Posterior vena cava (tissue), 2 donors: ENCODE data around the gene MLPH. TPM values are rescaled to one million over a fixed set of nuclear protein-coding genes. Genes with fewer than 3 reads are reported as not detected.

Experiments used
- DNase-seq: peaks from one replicate; pipeline ENCODE4 v3.0.0-alpha.2; 2020; ENCODE audit warnings: low spot score
- intact Hi-C, 2 donors: fragments of 100-400 bp; cut with DNase I; formaldehyde crosslinking; loops; one replicate each; pipeline versions ENCODE4 v1.14.1 to v1.14.2; 2022 to 2023
- long read RNA-seq, 2 donors: library from polyadenylated mRNA; unstranded; transcript quantifications; one replicate each; pipeline ENCODE4 v2.0.0, GENCODE V29; 2020 to 2021
- total RNA-seq, 2 donors: library from RNA; stranded (reverse); fragmentation: NEBNext Ultra II Directional; extraction: Animal tissue kit (Norgen Biotek cat#: 25700); gene quantifications; one replicate each; pipeline ENCODE4 v1.2.1, GENCODE V29; 2021
- donor health status: DM: yes; HTN: yes; CAD: no.
- donor health status: DM: yes; HTN: yes; CAD: no.

MLPH gene, protein sequence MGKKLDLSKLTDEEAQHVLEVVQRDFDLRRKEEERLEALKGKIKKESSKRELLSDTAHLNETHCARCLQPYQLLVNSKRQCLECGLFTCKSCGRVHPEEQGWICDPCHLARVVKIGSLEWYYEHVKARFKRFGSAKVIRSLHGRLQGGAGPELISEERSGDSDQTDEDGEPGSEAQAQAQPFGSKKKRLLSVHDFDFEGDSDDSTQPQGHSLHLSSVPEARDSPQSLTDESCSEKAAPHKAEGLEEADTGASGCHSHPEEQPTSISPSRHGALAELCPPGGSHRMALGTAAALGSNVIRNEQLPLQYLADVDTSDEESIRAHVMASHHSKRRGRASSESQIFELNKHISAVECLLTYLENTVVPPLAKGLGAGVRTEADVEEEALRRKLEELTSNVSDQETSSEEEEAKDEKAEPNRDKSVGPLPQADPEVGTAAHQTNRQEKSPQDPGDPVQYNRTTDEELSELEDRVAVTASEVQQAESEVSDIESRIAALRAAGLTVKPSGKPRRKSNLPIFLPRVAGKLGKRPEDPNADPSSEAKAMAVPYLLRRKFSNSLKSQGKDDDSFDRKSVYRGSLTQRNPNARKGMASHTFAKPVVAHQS
- total RNA-seq: 1 to 10 TPM; 6.0 to 6.4 TPM
- long read RNA-seq, donor 1, partial matches to known transcripts: 1 of 4 reads
- long read RNA-seq, donor 1, other reads (novel, unspliced or antisense): 3 of 4 reads
- long read RNA-seq, donor 2, partial matches to known transcripts: 1 of 8 reads
- long read RNA-seq, donor 2, other reads (novel, unspliced or antisense): 4 of 8 reads

DNA sequence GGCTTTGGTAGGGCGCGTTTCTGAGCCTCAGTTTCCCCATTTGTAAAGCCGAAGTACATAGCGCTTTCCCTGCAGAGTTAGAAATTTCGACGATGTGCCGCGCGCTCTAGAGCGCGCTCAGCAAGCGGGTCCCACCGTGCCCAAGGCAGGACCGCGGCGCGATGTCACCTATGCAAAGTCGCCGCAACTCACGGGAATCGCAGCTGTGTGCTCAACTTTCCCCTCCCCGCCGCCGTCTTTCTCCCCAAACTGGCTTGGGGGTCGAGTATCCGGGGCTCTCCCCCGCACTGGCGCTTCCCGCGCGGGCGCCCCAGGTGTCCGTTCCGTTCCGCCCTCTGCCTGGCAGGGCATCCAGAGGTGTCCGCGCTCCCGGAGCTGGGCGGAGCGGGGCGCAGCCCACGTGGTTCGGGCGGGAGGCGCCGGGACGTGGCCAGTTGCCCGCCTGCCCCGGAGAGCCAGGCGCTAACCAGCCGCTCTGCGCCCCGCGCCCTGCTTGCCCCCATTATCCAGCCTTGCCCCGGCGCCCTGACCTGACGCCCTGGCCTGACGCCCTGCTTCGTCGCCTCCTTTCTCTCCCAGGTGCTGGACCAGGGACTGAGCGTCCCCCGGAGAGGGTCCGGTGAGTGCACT lies at the start of gene MLPH:
Gene MLPH, plus strand, starts transcription at position 433 of the 630 bp plus-strand sequence. CDS start 6,176 bp downstream, outside the sequence.
- DNase-seq: no peak
- intact Hi-C loops: no loop called here

GRCh38 chr2:237437566-237437965 lies 49.5 kb upstream of the MLPH start:
- intact Hi-C loops: no loop called here
- DNase-seq: no peak

- intact Hi-C loops: no loop called here
- no peak for DNase-seq
Observed at GRCh38 chr2:237438080-237438940, 48.7 kb upstream of the MLPH start.

- intact Hi-C loops: no loop called here
- DNase-seq: no peak
Observed at GRCh38 chr2:237440819-237441281, 46.2 kb upstream of the MLPH start.

DNA sequence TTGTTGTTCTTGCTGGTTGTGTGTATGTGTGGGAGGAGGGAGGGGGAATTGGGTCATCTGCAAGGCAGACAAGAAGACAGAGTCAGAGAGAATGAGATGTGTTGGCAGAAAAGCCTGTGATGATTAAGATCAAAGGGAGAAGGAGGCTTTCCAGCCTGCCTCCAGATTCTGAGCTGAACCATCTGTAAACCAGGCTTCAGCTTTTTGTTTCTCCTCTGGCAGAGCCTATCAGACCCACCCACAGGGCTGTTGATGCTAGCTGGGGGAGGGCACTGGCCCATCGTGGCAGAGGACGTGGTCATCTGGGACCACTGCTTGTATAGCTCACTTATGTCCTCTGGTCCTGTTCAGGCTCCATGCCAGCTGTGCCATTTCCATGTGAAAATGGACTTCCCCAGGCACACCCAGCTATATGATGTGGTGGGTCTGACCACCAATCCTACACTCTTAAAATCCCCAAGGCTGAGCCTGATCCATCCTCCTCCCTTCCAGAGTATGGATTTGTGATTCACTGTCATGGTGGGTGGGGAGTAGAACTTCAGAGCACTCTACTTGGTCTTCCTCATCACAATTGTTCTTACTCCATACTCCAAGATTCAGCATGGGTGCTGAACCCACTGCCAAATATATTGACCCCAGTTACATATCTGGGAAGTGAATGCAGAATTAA lies 45.3 kb upstream of the MLPH start:
- intact Hi-C loops: no loop called here
- no peak for DNase-seq

- intact Hi-C loops: no loop called here
- no peak for DNase-seq
Observed at GRCh38 chr2:237444071-237444470, 43.0 kb upstream of the MLPH start.

DNA sequence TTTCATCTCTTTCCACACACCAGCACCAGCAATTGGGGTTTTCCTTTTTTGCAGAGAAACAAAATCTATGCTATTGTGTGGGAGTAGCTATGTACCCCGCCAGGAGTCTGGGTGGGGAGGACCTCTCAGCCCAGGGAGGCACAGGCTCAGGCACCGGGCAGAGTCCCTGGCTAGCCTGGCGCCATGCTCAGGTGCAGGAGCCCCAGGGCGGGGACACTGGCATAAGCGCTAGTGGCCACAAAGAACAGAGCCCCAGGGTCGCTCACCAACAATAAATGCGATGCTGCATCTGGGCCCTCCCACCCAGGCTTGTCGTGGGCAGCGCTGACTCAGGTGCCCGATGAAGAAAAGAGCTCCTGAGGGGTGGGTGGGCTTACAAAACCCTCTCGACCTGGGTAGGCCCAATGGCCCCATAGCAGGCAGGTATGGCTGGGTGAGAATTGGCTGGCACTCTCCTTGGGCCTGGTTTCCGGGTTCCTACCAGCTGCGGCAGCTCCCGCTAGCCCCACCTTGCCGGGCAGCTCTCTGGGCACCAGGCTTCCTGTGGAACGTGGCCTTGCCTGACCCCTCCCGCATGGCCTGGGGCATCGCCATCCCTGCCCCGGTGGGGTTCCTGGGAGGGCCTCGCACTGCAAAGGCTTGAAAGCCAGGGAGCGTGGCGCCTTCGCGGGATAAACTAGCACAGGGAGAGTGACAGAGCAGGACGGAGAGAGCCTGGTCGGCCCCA lies 41.3 kb upstream of the MLPH start:
- DNase-seq: no peak
- intact Hi-C loops: no loop called here

GRCh38 chr2:237446338-237446665 lies 40.7 kb upstream of the MLPH start:
- DNase-seq: no peak
- intact Hi-C loops: no loop called here

GRCh38 chr2:237447496-237447895 lies 39.6 kb upstream of the MLPH start:
- intact Hi-C loops: no loop called here

GRCh38 chr2:237448171-237448570 lies 38.9 kb upstream of the MLPH start:
- intact Hi-C loops: no loop called here
- DNase-seq: no peak

More at GRCh38 chr2:237447496-237447895, 39.6 kb upstream of the MLPH start:
- DNase-seq: no peak

DNA sequence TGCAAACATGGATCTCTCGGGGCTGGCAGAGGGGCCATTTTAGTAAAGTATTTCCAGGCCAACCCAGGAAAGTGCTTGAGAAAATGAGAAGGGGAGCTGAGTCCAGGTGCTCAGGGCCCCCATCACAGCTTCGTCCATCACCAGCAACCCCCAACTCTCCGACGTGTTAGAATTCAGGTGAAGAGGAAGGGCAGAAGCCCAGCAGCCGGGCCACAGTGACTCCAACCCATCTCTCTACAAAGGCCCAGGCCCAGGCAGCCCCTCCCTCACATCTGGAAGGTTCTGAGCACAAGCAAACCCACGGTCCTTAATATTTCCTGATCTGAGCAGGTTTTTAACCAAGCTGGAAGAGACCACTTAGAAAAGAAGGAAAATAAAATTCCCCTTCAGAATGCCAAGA lies 38.4 kb upstream of the MLPH start:
- DNase-seq: no peak
- intact Hi-C loops: no loop called here

DNA sequence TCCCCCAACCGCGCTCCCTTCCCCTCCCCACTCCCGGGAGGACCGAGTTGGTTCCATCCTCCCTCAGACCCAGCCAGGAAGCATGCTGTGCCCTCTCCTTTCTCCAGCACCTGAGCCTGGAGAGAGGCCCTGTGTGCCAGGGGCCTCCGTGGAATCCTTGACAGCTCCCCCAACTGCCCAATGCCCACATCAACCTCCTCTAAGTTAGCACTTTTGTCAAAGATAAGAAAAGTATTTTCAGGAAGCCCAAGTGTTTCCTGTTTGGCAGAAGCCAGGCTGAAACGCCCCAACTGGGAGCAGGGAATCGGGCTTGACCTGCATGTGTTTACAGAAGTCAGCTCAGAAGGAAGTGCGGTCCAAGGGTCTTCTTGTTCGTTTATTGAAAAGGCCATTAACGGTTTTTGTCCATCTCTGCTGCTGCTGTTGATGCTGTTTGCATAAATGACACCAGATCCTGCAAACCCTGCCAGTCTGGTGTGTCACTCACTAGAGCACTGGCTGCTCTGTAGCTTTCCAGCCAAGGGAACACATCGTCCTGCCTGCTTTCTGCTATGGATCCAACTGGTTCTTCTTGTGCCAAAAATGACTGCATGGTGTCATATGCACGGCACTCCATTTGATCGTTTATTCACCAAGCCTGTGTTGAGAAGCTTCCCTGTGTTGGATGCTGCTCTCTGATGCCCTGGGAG lies 37.7 kb upstream of the MLPH start:
- intact Hi-C loops: no loop called here
- no peak for DNase-seq

DNA sequence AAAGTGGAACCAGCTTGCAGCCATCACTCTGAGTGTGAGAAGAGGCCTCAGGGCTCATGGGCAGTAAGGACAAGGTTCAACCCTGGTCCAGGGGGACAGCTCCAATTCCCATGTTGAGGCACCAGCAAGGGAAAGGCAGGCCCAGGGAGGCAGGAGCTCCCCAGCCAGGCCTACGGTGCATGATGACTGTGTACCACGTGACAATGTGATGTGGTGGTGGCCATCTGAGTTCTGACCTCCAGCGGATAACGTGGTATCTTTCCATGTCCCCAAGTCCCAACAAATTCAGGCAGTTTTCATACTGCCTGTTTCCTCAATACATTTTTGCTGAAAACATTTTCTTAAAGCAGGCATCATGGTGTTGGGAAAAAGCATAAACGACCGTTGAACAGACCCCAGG lies 36.9 kb upstream of the MLPH start:
- no peak for DNase-seq
- intact Hi-C loops: loop anchor here in 1 of 2 donors (5.0 kb wide), 1 partner anchor 38 kb away; the partner anchor contains the start of gene COL6A3

DNA sequence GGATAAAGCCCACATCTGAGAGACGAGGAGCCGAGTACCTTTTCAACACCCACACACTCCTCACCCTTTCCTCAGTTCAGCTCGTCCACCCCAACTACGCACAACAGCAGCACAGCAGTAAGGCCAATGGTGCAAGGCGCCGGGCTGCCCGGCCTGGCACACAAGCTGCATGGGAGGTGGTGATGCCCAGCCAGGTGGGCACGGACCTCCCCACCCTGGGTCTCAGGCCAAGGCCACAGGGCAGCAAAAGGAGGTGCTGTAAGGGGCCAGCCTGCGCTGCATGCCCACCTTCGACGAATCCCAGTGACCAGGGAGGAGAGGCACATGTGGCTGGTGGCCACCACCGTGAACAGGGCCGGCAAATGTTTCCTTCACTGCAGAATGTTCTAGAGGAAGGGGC lies 36.5 kb upstream of the MLPH start:
- intact Hi-C loops: loop anchor here in 1 of 2 donors (5.0 kb wide), 1 partner anchor 38 kb away; the partner anchor contains the start of gene COL6A3

DNA sequence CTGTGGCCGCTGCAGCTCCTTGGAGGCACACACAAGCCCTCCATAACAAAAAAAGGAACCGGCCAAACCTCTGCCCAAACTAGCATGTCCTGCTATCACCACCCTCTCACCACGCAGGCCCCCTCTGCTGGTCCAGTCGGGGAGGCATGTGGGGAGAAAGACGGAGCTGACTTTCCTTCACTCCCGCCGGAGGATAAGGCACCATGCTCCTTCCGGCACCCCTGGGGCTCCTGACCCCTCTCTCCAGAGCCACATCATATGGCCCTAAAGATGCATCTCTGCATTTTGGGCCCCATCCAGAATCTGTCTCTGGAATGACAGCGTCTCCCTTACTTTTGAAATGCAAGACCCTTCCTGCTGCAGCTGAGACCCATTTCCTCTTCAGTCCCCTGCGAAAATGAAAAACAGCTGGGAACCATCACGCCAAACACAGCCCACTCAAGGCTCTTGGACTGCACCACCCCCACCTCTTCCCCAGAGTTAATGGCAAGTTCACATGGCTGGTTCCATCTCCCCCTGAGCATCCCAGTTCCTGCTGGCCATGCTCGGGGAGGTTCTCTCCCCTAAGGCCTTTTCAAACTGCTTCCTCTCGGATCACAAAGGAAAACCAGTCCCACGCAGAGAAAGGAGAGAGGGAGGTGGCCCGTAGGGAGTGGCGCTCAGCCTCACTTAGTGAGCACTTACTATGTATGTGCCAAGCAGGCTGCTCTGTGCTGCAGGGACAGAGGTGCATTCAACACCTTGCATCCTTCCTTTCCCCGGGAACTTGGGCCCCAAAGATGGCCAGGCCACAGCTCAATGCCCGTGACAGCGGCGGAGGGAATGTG lies 35.2 kb upstream of the MLPH start:
- DNase-seq: no peak
- intact Hi-C loops: loop anchor here in 1 of 2 donors (5.0 kb wide), 1 partner anchor 40 kb away; the partner anchor contains the start of gene COL6A3

More for the DNA sequence above, 36.5 kb upstream of the MLPH start:
- no peak for DNase-seq

DNA sequence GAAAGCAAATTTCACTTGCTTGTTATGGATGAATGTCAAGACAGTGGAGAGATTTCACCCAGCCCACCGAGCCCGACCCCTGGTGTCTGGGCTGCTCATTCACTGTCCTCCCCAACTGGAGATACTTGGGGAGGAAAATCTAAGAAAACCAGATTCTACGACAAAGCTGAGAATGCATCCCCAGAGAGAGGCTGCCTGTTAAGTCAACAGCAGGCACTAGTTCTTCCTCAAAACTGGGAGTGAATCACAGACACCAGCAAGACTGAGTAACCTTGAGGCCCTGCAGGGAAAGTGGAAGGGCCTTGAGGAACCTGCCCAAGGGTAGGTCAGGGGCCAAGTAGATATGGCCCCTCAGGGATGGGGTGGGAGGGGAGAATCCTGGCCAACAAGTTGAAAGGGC lies 34.2 kb upstream of the MLPH start:
- intact Hi-C loops: loop anchor here in 1 of 2 donors (5.0 kb wide), 1 partner anchor 41 kb away; the partner anchor contains the start of gene COL6A3
- no peak for DNase-seq
